ENCODE data around the gene HECW1.

- TF ChIP-seq CTCF (IDR thresholded peaks at IDR 0.05) (no peak), POLR2A (IDR thresholded peaks at IDR 0.05) (no peak)
Observed at GRCh38 chr7:43467406-43467805, 355.0 kb downstream of the HECW1 start.

Data from heart left ventricle (tissue), 13 donors.